22Rv1 (cell line): ENCODE results near the gene RBMS3.

Experiments used
- ZFX ChIP-seq: fragments of 450-650 bp; IDR thresholded peaks from 2 replicates; pipeline ENCODE4 v1.6.1; 2017; ENCODE audit warnings: antibody characterized with exemption, borderline replicate concordance
- TF ChIP-seq, protein P1 (sequence below): fragments of 450-650 bp; IDR thresholded peaks from 2 replicates; pipeline ENCODE4 v1.5.1; 2017; ENCODE audit warnings: mild to moderate bottlenecking

DNA sequence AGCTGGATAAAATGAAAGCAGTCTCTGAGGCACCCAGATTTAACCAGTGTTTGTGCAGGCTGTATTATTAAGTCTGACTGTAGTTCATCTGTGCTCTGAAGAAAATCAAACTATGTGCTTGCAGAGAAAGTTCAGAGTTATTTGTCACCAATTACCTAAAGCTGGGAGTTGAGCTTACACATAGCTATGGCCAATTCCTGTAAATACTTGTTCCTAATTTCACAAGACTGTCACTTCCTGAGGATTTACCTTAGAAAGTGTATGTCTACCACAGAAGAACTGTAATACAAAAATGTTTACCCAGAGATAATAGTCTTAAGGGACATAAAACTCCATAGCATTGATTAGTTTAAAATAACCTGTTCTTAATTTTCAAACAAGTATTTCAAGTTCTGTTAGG, 697.2 kb downstream of the RBMS3 start:
- TF ChIP-seq, protein P1, sequence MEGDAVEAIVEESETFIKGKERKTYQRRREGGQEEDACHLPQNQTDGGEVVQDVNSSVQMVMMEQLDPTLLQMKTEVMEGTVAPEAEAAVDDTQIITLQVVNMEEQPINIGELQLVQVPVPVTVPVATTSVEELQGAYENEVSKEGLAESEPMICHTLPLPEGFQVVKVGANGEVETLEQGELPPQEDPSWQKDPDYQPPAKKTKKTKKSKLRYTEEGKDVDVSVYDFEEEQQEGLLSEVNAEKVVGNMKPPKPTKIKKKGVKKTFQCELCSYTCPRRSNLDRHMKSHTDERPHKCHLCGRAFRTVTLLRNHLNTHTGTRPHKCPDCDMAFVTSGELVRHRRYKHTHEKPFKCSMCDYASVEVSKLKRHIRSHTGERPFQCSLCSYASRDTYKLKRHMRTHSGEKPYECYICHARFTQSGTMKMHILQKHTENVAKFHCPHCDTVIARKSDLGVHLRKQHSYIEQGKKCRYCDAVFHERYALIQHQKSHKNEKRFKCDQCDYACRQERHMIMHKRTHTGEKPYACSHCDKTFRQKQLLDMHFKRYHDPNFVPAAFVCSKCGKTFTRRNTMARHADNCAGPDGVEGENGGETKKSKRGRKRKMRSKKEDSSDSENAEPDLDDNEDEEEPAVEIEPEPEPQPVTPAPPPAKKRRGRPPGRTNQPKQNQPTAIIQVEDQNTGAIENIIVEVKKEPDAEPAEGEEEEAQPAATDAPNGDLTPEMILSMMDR: no peak
- no peak for TF ChIP-seq ZFX
